HG03039 (cell line): ENCODE data around the gene CHST13.

ENCODE experiments used
- ATAC-seq: cut with Tn5 transposase; IDR thresholded peaks from one replicate; pipeline ENCODE4 v1.9.1; 2021; ENCODE audit warnings: mild to moderate bottlenecking, moderate library complexity; ENCODE audit not compliant: unreplicated experiment

Gene CHST13

GRCh38 chr3:126539558-126540250 is 15.7 kb downstream of the CHST13 start:
- ATAC-seq = no peak

DNA sequence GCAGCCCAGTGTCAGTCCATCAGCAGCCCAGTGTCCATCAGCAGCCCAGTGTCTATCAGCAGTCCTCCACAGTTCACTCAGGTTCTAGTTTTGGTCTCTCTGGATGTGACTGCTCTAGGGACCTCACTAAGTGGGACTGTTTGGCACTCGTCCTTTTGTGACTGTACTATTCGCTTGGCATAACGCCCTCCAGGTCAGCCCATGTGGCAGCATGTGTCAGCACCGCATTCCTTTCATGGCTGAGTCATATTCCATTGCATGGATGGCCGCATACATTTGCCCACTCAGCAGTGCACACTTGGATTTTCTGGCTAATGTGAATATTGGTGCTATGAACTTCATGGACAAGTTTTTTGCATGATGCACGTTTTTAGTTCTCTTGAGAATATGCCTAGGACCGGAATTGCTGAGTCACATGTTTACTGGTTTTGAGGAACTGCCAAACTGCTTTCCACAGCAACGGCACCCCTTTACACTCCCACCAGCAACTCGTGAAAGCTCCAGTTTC is 16.4 kb downstream of the CHST13 start:
- ATAC-seq = no peak

GRCh38 chr3:126540951-126541627 is 17.1 kb downstream of the CHST13 start:
- ATAC-seq = no peak

GRCh38 chr3:126541628-126542339 is 17.8 kb downstream of the CHST13 start:
- ATAC-seq = no peak

GRCh38 chr3:126542340-126543241 is 18.6 kb downstream of the CHST13 start:
- ATAC-seq = no peak

GRCh38 chr3:126543457-126544061 is 19.6 kb downstream of the CHST13 start:
- no peak for ATAC-seq

DNA sequence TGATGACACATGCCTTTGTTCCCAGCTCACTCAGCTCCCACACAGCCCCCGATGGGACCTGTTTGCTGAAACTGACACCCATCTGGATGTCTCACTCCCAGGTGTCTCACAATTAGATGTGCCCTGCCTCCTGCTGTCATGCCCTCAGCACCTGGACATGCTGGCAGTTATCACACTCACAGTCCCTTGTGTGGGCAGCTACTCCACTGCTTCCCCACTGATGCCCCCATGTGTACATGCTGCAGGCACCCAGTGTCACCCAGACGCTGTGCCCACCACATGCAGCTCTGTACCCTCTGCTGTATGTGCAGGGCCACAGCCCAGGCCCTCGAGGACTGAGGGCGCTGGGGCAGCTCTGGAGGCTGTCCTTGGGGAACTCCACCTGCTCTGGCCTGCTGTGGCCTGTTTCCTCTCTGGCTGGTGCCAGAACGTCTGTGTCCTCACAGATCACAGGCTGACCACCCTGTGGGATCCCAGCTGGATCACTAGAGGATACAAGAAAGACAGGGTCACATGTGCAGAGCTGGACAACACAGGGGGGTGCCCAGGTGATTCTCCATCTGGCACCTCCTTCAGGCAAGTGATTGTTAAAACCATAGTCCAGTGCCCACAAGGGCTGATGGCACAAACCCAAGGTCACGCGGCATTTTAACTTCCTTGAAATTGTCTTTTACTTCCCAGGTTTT is 20.8 kb downstream of the CHST13 start:
- no peak for ATAC-seq

DNA sequence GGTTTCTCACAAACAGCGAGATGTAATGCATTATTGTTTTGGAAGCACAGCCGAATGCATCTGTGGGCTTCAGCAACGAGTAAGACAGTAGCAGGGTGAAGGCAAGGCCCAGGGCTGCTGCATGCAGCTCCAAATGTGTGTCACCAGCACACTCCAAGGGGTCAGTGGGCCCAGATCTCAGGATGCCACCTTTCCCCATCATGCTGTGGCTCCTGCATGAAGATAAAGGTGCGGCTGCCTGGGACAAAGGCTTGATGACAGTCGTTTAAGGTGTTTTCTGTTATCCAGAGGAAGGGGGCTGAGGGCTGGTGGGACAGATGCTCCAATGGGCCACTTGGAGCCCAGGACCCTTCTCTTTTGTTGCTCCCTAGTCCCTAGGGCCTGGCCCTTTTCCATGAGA is 21.6 kb downstream of the CHST13 start:
- no peak for ATAC-seq

- no peak for ATAC-seq
Measured at GRCh38 chr3:126546013-126546412, 22.1 kb downstream of the CHST13 start.

DNA sequence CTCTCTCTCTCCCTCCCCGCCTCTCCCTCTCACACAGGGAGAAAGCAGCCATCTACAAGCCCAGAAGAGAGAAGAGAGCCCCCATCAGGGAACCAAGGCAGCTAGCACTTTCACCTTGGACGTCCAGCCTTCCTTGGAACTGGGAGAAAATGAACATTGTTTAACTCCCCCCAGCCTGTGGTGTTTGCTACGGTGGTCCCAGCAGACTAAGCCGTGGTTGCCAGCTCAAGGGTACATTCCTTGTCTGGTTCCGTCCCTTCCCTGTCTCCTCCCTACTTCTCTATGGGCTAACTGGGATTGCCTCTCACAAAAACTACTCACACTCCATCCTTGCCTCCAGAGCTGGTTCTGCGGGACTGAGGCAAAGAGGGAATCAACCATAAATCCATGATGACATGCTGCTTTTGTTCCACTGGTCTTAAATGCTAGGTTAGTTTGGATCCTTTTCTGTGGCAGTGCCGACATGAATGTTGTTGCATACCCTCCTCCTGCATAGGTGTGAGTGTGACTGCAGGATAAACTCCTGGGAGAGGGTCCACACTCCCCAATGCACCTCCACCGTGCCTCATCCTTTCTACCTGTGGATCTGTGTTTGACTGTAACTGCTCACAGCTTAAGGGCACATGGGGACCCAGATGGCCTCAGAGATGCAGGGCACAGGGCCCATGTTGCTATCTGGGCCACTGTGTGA is 22.7 kb downstream of the CHST13 start:
- ATAC-seq = no peak

- no peak for ATAC-seq
Measured at GRCh38 chr3:126547721-126548120, 23.8 kb downstream of the CHST13 start.

DNA sequence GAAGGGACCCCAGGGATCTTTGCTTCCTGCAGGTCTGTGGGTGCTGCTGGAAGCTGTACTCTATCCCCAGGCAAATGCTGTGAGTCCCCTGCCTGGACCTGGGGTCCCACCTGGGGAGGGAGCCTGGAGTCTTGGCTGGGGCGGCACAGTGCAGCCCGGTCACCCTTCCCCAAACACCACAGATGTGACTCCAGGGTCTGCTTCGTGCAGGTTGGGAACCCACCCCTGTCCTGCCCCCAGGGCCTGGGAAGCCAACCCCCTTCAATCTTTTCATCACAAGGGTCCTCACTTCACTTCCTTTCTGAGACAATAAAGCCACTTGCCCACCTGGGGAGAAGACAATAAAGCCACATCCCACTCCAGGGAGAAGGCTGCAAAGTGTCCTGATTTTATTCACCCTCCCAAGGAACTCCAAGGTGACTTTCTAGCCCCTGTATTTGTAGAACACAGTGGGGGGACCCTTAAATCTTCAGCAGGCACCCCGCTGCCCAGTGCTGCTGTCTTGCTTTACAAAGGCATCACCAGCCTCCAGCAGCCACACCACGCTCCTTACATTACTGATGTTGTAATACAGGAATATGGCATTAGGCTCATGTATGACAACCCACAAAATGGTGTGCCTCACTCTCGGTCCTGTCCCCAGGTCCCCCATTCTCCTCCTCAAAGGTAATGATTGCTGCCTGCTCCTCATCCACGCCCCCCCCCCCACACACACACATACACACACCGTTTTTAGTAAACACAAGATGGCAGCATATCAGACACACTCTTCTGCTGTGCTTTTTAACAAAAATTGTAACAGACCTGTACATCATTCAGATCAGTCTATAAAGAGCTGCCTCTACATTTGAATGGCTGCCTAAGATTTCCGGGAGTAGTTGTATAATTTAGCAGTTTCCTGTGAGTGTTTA is 24.9 kb downstream of the CHST13 start:
- no peak for ATAC-seq

DNA sequence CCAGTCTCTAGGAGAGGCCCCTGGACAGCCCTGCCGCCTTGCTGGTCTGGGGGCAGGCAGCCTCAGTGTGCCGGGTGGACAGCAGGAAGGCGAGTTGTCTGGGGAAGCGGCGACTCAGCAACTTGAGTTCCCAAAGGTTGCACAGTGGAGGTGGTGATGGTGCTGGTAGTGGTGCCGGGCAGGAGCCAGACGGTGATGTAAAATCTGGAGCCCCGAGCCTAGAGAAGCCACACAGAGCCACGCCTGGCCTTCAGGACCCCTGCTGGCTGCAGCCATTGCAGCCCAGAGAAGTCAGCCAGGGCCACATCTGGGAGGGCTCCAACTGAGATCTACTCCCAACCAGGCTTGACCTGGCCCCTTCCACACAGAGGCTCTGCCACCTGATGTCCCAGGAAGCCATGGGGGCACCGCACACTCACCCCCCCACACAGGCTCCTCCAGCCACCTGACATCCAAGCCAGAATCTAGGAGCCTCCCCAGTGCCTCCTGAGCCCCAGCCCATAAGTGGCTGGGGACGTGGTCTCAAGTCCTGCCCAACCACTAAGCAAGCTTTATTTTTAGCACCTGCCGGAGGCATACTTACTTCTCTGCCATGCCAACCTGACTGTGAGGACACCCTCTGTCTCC is 26.0 kb downstream of the CHST13 start:
- ATAC-seq = no peak

DNA sequence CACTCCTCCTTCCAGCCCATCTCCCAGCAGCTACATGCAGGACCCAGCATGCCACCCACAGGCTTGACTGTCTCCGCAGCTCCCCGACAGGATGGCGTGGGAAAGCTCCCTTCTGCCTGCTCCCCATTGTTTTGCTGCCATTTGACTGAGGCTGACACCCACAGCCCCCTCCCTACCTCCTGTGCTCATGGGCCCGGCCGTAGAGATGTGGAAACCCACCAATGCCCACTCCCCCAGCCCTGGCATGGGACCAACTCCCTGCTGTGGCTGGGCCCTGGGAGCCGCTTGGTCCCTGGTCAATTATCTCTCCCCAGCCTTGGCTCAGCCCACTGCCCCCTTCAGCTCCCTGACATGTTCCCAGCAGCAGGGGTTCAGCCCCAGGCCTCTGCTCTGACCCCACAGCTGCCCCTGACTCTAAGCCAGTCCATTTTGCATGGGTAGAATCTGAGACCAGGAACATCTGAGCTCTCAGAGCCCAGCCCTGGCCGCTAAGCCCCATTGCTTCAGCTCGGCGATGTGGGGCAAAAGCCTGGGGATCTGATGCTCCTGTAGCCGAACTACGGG is 26.6 kb downstream of the CHST13 start:
- no peak for ATAC-seq

- ATAC-seq = no peak
Measured at GRCh38 chr3:126551121-126551838, 27.3 kb downstream of the CHST13 start.

DNA sequence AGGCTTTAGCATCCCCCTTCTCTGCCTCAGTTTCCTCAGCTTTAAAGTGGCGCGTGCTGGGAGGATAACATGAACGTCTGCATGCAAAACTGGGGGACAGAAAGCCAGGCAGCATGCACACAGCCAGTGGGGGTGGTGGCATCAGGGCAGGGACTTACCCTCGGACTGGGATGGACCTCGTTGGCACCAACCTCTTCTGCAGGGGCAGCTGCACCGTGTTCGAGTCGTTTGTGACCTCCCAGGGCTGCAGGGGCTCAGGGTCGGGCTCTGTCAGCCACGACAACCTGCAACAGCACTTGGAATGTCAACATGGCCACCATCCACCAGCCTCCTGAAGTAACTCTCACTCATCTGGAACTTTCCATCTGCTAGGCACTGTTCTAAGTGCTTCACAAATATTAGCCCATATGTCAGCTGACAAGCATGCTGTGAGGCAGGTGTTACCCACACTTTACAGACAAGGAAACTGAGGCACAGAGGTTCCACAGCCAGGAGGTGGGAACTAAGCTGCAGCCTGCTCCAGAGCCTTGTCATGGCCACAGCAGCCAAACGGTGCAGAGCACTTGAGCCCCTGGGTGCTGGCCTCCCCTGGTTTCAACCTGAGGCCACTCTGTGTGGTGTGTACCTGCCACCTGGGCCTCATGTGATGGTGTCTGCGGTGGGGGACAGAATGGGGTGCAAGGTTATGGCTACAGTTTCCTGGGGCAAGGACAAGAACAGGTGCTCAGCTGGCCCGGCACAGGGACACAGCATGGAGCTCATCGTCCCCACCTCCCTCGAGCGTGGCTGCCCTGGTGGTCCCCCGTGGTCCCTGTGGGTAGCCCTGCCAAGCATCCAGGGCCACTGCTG is 28.1 kb downstream of the CHST13 start:
- no peak for ATAC-seq
